ENCODE data around the gene OSBPL7. TPM values are rescaled to one million over a fixed set of nuclear protein-coding genes. Genes with fewer than 3 reads are reported as not detected.

OSBPL7 gene
- total RNA-seq, 1 donor from 2014 or later, result 21.4 TPM

GRCh38 chr17:47763913-47764582 is 57.5 kb downstream of the OSBPL7 start:
- Histone ChIP-seq H2AFZ (ENCODE audit: low read depth, low read length) (no peak overlapping the region), H3K27me3 (ENCODE audit: insufficient read depth, low read length) (peaks cover 7% of the 10 kb centered on the region), H3K4me1 (ENCODE audit: insufficient read depth, low read length) (no peaks in the 10 kb centered on the region), H3K9ac (ENCODE audit: low read length) (no peak overlapping the region), H3K4me2 (ENCODE audit: low read length) (no peak overlapping the region), H3K27ac (ENCODE audit: low read depth, low read length) (no peak overlapping the region), H3K9me3 (ENCODE audit: insufficient read depth, low read depth, low read length) (peaks cover 4% of the 10 kb centered on the region), H3K79me2 (ENCODE audit: insufficient read depth, low read length) (no peaks in the 10 kb centered on the region), H4K20me1 (ENCODE audit: insufficient read depth, low read length) (no peaks in the 10 kb centered on the region), H3K36me3 (ENCODE audit: insufficient read depth, low read length) (no peaks in the 10 kb centered on the region), H3K4me3 (ENCODE audit: insufficient read depth, low read depth, low read length) (no peak overlapping the region)
- H3K4me3 Mint-ChIP-seq (ENCODE audit: unreplicated experiment), result no peak overlapping the region
- no peak for TF ChIP-seq EZH2 (IDR thresholded peaks at IDR 0.05; ENCODE audit: insufficient read depth, low read length)
- no peak for TF ChIP-seq CTCF (IDR thresholded peaks at IDR 0.05; ENCODE audit: insufficient read depth, low read depth, low read length)
- peaks cover 17% of the 10 kb centered on the region for H3K9me3 Mint-ChIP-seq (ENCODE audit: unreplicated experiment)
- FAIRE-seq (no peak), DNase-seq (ENCODE audit: low read depth) (no peak)
- peaks cover 2% of the 10 kb centered on the region for H3K36me3 Mint-ChIP-seq (ENCODE audit: low read depth, unreplicated experiment)
- H3K27me3 Mint-ChIP-seq (ENCODE audit: low read depth, unreplicated experiment), result peaks cover 32% of the 10 kb centered on the region
- no peak overlapping the region for H3K27ac Mint-ChIP-seq (ENCODE audit: unreplicated experiment)
- no peaks in the 10 kb centered on the region for H3K4me1 Mint-ChIP-seq (ENCODE audit: low read depth, unreplicated experiment)

- H4K20me1 ChIP-seq (ENCODE audit: insufficient read depth, low read length), result no peaks in the 10 kb centered on the region
- Mint-ChIP-seq H3K27me3 (ENCODE audit: low read depth, unreplicated experiment) (peaks cover 41% of the 10 kb centered on the region), H3K4me3 (ENCODE audit: unreplicated experiment) (no peak overlapping the region), H3K4me1 (ENCODE audit: low read depth, unreplicated experiment) (no peaks in the 10 kb centered on the region), H3K27ac (ENCODE audit: unreplicated experiment) (no peak overlapping the region), H3K9me3 (ENCODE audit: unreplicated experiment) (peaks cover 19% of the 10 kb centered on the region), H3K36me3 (ENCODE audit: low read depth, unreplicated experiment) (peaks cover 2% of the 10 kb centered on the region)
- H2AFZ ChIP-seq (ENCODE audit: low read depth, low read length), result no peak overlapping the region
- H3K9me3 ChIP-seq (ENCODE audit: insufficient read depth, low read depth, low read length), result peaks cover 4% of the 10 kb centered on the region
- H3K27ac ChIP-seq (ENCODE audit: low read depth, low read length), result no peak overlapping the region
- no peak overlapping the region for H3K4me3 ChIP-seq (ENCODE audit: insufficient read depth, low read depth, low read length)
- H3K9ac ChIP-seq (ENCODE audit: low read length), result no peak overlapping the region
- no peak for DNase-seq (ENCODE audit: low read depth)
- no peaks in the 10 kb centered on the region for H3K79me2 ChIP-seq (ENCODE audit: insufficient read depth, low read length)
- H3K36me3 ChIP-seq (ENCODE audit: insufficient read depth, low read length), result no peaks in the 10 kb centered on the region
- no peaks in the 10 kb centered on the region for H3K4me1 ChIP-seq (ENCODE audit: insufficient read depth, low read length)
- no peak overlapping the region for H3K4me2 ChIP-seq (ENCODE audit: low read length)
- H3K27me3 ChIP-seq (ENCODE audit: insufficient read depth, low read length), result peaks cover 15% of the 10 kb centered on the region
- TF ChIP-seq CTCF (IDR thresholded peaks at IDR 0.05; ENCODE audit: insufficient read depth, low read depth, low read length) (no peak), EZH2 (IDR thresholded peaks at IDR 0.05; ENCODE audit: insufficient read depth, low read length) (no peak)
- FAIRE-seq, result no peak
Measured at GRCh38 chr17:47762728-47763127, 58.9 kb downstream of the OSBPL7 start.

GRCh38 chr17:47760409-47761140 is 61.0 kb downstream of the OSBPL7 start:
- peaks cover 3% of the 10 kb centered on the region for H3K36me3 Mint-ChIP-seq (ENCODE audit: low read depth, unreplicated experiment)
- Histone ChIP-seq H3K27me3 (ENCODE audit: insufficient read depth, low read length) (peaks cover 22% of the 10 kb centered on the region), H3K27ac (ENCODE audit: low read depth, low read length) (no peak overlapping the region), H3K4me2 (ENCODE audit: low read length) (no peak overlapping the region), H3K9ac (ENCODE audit: low read length) (no peak overlapping the region), H2AFZ (ENCODE audit: low read depth, low read length) (no peak overlapping the region), H3K9me3 (ENCODE audit: insufficient read depth, low read depth, low read length) (peaks cover 4% of the 10 kb centered on the region), H3K36me3 (ENCODE audit: insufficient read depth, low read length) (no peaks in the 10 kb centered on the region), H3K4me3 (ENCODE audit: insufficient read depth, low read depth, low read length) (no peak overlapping the region), H3K79me2 (ENCODE audit: insufficient read depth, low read length) (no peaks in the 10 kb centered on the region), H3K4me1 (ENCODE audit: insufficient read depth, low read length) (no peaks in the 10 kb centered on the region), H4K20me1 (ENCODE audit: insufficient read depth, low read length) (no peaks in the 10 kb centered on the region)
- no peak for DNase-seq (ENCODE audit: low read depth)
- no peak for FAIRE-seq
- no peak overlapping the region for H3K4me3 Mint-ChIP-seq (ENCODE audit: unreplicated experiment)
- H3K9me3 Mint-ChIP-seq (ENCODE audit: unreplicated experiment), result peaks cover 23% of the 10 kb centered on the region
- H3K27ac Mint-ChIP-seq (ENCODE audit: unreplicated experiment), result no peak overlapping the region
- H3K4me1 Mint-ChIP-seq (ENCODE audit: low read depth, unreplicated experiment), result no peaks in the 10 kb centered on the region
- H3K27me3 Mint-ChIP-seq (ENCODE audit: low read depth, unreplicated experiment), result peaks cover 45% of the 10 kb centered on the region
- TF ChIP-seq CTCF (IDR thresholded peaks at IDR 0.05; ENCODE audit: insufficient read depth, low read depth, low read length) (no peak), EZH2 (IDR thresholded peaks at IDR 0.05; ENCODE audit: insufficient read depth, low read length) (no peak)

Data from astrocyte (in vitro differentiated cells and primary cell).